Liver (tissue), 9 donors: ENCODE measurements around the gene AKTIP. TPM values are rescaled to one million over a fixed set of nuclear protein-coding genes. Genes with fewer than 3 reads are reported as not detected.

Experiments
- DNase-seq: peaks from one replicate; pipeline ENCODE4 v3.0.0-alpha.2; 2017; ENCODE audit warnings: low spot score
- H3K27ac ChIP-seq, 2 donors: one replicate each; pipeline ENCODE4 v1.7.0; 2013; ENCODE audit warnings: inconsistent platforms in 2 of 2, low read length in 2 of 2, control low read depth in 1 of 2, low read depth in 1 of 2, mild to moderate bottlenecking in 1 of 2
- H3K27me3 ChIP-seq, 4 donors: one replicate each; pipeline versions ENCODE4 v1.6.1 to v1.7.0; 2013; ENCODE audit warnings: low read length in 3 of 4, inconsistent platforms in 1 of 4, mild to moderate bottlenecking in 1 of 4, moderate library complexity in 1 of 4; ENCODE audit not compliant: control insufficient read depth in 4 of 4, insufficient read depth in 4 of 4
- H3K36me3 ChIP-seq, 4 donors: one replicate each; pipeline versions ENCODE4 v1.6.1 to v1.7.0; 2013; ENCODE audit warnings: low read length in 3 of 4, mild to moderate bottlenecking in 3 of 4, low read depth in 1 of 4, moderate library complexity in 1 of 4; ENCODE audit not compliant: control insufficient read depth in 4 of 4, insufficient read depth in 3 of 4
- H3K4me1 ChIP-seq, 4 donors: one replicate each; pipeline versions ENCODE4 v1.6.1 to v1.7.0; 2013; ENCODE audit warnings: low read length in 3 of 4, mild to moderate bottlenecking in 3 of 4, moderate library complexity in 1 of 4; ENCODE audit not compliant: control insufficient read depth in 4 of 4, insufficient read depth in 4 of 4
- H3K4me3 ChIP-seq, 3 donors: one replicate each; pipeline versions ENCODE4 v1.6.1 to v1.7.0; 2013; ENCODE audit warnings: low read length in 3 of 3, control low read depth in 1 of 3, low read depth in 1 of 3, mild to moderate bottlenecking in 1 of 3
- H3K9ac ChIP-seq, 2 donors: one replicate each; pipeline ENCODE4 v1.7.0; 2013; ENCODE audit warnings: low read length in 2 of 2, mild to moderate bottlenecking in 2 of 2, moderate library complexity in 2 of 2, control low read depth in 1 of 2, low read depth in 1 of 2
- H3K9me3 ChIP-seq, 4 donors: one replicate each; pipeline versions ENCODE4 v1.6.1 to v1.7.0; 2013; ENCODE audit warnings: low read length in 3 of 4; ENCODE audit not compliant: control insufficient read depth in 4 of 4
- EGR1 ChIP-seq, 2 donors: IDR thresholded peaks; 2 replicates each; pipeline ENCODE4 v1.6.1; 2016 to 2018; ENCODE audit warnings: antibody characterized with exemption in 2 of 2, low read depth in 2 of 2
- FOXA1 ChIP-seq: IDR thresholded peaks from 2 replicates; pipeline ENCODE4 v1.6.1; 2016; ENCODE audit warnings: antibody characterized with exemption
- FOXA2 ChIP-seq: IDR thresholded peaks from 2 replicates; pipeline ENCODE4 v1.6.1; 2016; ENCODE audit warnings: antibody characterized with exemption
- GABPA ChIP-seq, 2 donors: IDR thresholded peaks in 1 of 2; conservative IDR thresholded peaks in 1 of 2; 2 replicates each; pipeline ENCODE4 v1.6.1; 2016; ENCODE audit warnings: antibody characterized with exemption in 2 of 2, mild to moderate bottlenecking in 1 of 2, moderate library complexity in 1 of 2
- HNF4A ChIP-seq, 2 donors: conservative IDR thresholded peaks; 2 replicates each; pipeline ENCODE4 v1.6.1; 2016; ENCODE audit warnings: antibody characterized with exemption in 2 of 2, mild to moderate bottlenecking in 2 of 2
- HNF4G ChIP-seq: IDR thresholded peaks from 2 replicates; pipeline ENCODE4 v1.6.1; 2016; ENCODE audit warnings: antibody characterized with exemption
- JUND ChIP-seq, 2 donors: IDR thresholded peaks; 2 replicates each; pipeline ENCODE4 v1.6.1; 2016; ENCODE audit warnings: antibody characterized with exemption in 2 of 2
- NR2F2 ChIP-seq: IDR thresholded peaks from 2 replicates; pipeline ENCODE4 v1.6.1; 2016; ENCODE audit warnings: antibody characterized with exemption
- RAD21 ChIP-seq, 2 donors: IDR thresholded peaks; 2 replicates each; pipeline ENCODE4 v1.6.1; 2016; ENCODE audit warnings: antibody characterized with exemption in 2 of 2, mild to moderate bottlenecking in 2 of 2
- SP1 ChIP-seq: IDR thresholded peaks from 2 replicates; pipeline ENCODE4 v1.6.1; 2018; ENCODE audit warnings: antibody characterized with exemption, mild to moderate bottlenecking
- TAF1 ChIP-seq: conservative IDR thresholded peaks from 2 replicates; pipeline ENCODE4 v1.6.1; 2016; ENCODE audit warnings: antibody characterized with exemption, mild to moderate bottlenecking
- YY1 ChIP-seq: IDR thresholded peaks from 2 replicates; pipeline ENCODE4 v1.6.1; 2016; ENCODE audit warnings: antibody characterized with exemption, mild to moderate bottlenecking
- WGBS: extraction: QIAGEN DNeasy Blood & Tissue Kit; methylation state at CpG from one replicate; pipeline ENCODE4 v1.1.7; 2013; 5-methylcytosine and 5-hydroxymethylcytosine counted together
- polyA plus RNA-seq, 2 donors: library from polyadenylated mRNA; stranded (reverse) in 1 of 2; unstranded in 1 of 2; fragments of 200-250 nt in 1 of 2; fragments of >200 nt in 1 of 2; fragmentation: Nextera tagmentation in 1 of 2; extraction: Ambion mirVana in 1 of 2; gene quantifications; one replicate each; pipeline versions ENCODE4 v1.2.1 to v1.2.3, GENCODE V29; 2013 to 2015
- total RNA-seq, 2 donors: library from RNA; depleted of rRNA; stranded (reverse); fragments of >200 nt; gene quantifications; one replicate each; pipeline ENCODE4 v1.2.3, GENCODE V29; 2014
- TF ChIP-seq, protein P1 (sequence below): IDR thresholded peaks from 2 replicates; pipeline ENCODE4 v1.6.1; 2016; ENCODE audit warnings: antibody characterized with exemption
- TF ChIP-seq, protein P2 (sequence below): IDR thresholded peaks from 2 replicates; pipeline ENCODE4 v1.6.1; 2016; ENCODE audit warnings: antibody characterized with exemption
- TF ChIP-seq, protein P3 (sequence below): IDR thresholded peaks from 2 replicates; pipeline ENCODE4 v1.6.1; 2016; ENCODE audit warnings: antibody characterized with exemption, mild to moderate bottlenecking
- TF ChIP-seq, protein P4 (sequence below): IDR thresholded peaks from 2 replicates; pipeline ENCODE4 v1.6.1; 2016; ENCODE audit warnings: antibody characterized with exemption
- TF ChIP-seq, protein P5 (sequence below): fragments of 150-350 bp; IDR thresholded peaks from 2 replicates; pipeline ENCODE4 v1.5.1; 2017; ENCODE audit warnings: improper control_type of control experiment, low read depth, low read length; ENCODE audit not compliant: missing input control
- donor health status: healthy.
- donor health status: healthy.
- donor health status: healthy.
- donor health status: healthy.
- donor health status: healthy.

Gene AKTIP
- total and polyA plus RNA-seq, 4 donors: 7.5 to 47.1 (median 20.4) TPM

DNA sequence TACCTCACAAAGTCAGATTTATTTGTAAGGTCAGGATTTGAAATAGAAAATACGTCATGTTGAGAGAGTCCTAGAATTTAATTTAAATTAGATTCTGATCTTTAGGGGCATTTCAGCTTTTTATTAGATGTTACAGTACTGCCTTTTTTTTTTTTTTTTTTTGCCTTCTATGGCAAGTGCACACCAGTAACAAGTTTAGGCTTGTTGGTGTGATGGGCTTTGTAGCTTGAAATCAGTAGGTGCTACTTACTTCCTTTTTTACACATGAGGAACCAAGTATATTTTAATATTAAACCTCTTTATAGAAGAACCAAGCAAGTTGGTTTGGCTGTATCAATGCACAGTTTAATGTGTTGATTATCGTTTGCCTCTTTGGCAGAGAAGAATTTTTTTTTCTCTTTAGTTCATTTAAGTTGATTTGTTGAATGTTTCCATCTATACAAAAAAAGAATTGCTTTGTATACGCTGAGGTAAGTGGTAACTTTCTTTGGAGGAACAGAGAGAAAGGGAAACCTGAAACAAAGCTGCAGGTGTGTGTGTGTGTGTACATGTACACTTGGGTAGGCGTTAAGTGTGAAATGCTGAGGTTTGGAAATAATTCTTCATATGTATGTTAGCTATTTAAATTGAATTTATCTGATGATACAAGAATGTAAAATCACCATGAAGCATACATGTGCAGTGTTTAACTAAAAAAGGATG is 53.0 kb downstream of the AKTIP start (continued):
- TF ChIP-seq, protein P1, sequence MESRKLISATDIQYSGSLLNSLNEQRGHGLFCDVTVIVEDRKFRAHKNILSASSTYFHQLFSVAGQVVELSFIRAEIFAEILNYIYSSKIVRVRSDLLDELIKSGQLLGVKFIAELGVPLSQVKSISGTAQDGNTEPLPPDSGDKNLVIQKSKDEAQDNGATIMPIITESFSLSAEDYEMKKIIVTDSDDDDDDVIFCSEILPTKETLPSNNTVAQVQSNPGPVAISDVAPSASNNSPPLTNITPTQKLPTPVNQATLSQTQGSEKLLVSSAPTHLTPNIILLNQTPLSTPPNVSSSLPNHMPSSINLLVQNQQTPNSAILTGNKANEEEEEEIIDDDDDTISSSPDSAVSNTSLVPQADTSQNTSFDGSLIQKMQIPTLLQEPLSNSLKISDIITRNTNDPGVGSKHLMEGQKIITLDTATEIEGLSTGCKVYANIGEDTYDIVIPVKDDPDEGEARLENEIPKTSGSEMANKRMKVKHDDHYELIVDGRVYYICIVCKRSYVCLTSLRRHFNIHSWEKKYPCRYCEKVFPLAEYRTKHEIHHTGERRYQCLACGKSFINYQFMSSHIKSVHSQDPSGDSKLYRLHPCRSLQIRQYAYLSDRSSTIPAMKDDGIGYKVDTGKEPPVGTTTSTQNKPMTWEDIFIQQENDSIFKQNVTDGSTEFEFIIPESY: no peak
- TF ChIP-seq GABPA (IDR thresholded peaks at IDR 0.05 in 1 of 2, conservative IDR thresholded peaks at IDR 0.05 in 1 of 2): no peak

DNA sequence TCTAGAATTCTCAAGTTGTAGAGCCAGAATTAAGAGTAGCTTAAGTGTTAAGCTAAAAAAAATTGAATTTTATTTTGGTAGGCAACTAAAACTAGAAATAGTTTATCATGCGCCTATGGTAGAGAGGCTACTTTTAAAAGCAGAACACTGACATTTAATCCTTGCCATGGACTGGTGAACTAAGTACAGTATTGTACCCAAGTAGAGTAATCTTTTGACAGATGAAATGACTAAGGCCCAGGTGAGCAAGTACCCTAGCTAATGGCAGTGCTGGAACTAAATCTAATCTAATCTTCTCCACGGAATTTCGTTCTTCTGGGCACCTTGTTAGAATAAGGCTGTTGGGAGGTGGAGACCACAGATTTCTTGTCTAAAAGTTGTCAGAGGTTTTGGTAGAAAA is 56.9 kb downstream of the AKTIP start:
- Histone ChIP-seq H3K4me1 (no peaks in the 10 kb centered on the region), H3K4me3 (no peak overlapping the region), H3K9me3 (no peaks in the 10 kb centered on the region), H3K36me3 (peaks cover 8 to 35% (median 23%) of the 10 kb centered on the region in 4 donors), H3K9ac (no peak overlapping the region), H3K27me3 (no peaks in the 10 kb centered on the region), H3K27ac (no peak overlapping the region)
- WGBS: 96% methylated on average over 3 of the region's 3 CpGs
- TF ChIP-seq, protein P2, sequence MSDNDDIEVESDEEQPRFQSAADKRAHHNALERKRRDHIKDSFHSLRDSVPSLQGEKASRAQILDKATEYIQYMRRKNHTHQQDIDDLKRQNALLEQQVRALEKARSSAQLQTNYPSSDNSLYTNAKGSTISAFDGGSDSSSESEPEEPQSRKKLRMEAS: no peak
- no peak for TF ChIP-seq GABPA (IDR thresholded peaks at IDR 0.05 in 1 of 2, conservative IDR thresholded peaks at IDR 0.05 in 1 of 2)
- no peak for TF ChIP-seq JUND (IDR thresholded peaks at IDR 0.05)
- no peak for TF ChIP-seq NR2F2
- no peak for TF ChIP-seq HNF4G
- TF ChIP-seq, protein P3, sequence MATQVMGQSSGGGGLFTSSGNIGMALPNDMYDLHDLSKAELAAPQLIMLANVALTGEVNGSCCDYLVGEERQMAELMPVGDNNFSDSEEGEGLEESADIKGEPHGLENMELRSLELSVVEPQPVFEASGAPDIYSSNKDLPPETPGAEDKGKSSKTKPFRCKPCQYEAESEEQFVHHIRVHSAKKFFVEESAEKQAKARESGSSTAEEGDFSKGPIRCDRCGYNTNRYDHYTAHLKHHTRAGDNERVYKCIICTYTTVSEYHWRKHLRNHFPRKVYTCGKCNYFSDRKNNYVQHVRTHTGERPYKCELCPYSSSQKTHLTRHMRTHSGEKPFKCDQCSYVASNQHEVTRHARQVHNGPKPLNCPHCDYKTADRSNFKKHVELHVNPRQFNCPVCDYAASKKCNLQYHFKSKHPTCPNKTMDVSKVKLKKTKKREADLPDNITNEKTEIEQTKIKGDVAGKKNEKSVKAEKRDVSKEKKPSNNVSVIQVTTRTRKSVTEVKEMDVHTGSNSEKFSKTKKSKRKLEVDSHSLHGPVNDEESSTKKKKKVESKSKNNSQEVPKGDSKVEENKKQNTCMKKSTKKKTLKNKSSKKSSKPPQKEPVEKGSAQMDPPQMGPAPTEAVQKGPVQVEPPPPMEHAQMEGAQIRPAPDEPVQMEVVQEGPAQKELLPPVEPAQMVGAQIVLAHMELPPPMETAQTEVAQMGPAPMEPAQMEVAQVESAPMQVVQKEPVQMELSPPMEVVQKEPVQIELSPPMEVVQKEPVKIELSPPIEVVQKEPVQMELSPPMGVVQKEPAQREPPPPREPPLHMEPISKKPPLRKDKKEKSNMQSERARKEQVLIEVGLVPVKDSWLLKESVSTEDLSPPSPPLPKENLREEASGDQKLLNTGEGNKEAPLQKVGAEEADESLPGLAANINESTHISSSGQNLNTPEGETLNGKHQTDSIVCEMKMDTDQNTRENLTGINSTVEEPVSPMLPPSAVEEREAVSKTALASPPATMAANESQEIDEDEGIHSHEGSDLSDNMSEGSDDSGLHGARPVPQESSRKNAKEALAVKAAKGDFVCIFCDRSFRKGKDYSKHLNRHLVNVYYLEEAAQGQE: no peak
- no peak for TF ChIP-seq EGR1 (IDR thresholded peaks at IDR 0.05; ENCODE audit: low read depth in 2 of 2)
- TF ChIP-seq FOXA2: no peak
- TF ChIP-seq RAD21 (IDR thresholded peaks at IDR 0.05): no peak
- no peak for TF ChIP-seq HNF4A (conservative IDR thresholded peaks at IDR 0.05)
- TF ChIP-seq, protein P4, sequence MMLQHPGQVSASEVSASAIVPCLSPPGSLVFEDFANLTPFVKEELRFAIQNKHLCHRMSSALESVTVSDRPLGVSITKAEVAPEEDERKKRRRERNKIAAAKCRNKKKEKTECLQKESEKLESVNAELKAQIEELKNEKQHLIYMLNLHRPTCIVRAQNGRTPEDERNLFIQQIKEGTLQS: no peak
- TF ChIP-seq TAF1: no peak
- TF ChIP-seq YY1: no peak
- TF ChIP-seq, protein P5, sequence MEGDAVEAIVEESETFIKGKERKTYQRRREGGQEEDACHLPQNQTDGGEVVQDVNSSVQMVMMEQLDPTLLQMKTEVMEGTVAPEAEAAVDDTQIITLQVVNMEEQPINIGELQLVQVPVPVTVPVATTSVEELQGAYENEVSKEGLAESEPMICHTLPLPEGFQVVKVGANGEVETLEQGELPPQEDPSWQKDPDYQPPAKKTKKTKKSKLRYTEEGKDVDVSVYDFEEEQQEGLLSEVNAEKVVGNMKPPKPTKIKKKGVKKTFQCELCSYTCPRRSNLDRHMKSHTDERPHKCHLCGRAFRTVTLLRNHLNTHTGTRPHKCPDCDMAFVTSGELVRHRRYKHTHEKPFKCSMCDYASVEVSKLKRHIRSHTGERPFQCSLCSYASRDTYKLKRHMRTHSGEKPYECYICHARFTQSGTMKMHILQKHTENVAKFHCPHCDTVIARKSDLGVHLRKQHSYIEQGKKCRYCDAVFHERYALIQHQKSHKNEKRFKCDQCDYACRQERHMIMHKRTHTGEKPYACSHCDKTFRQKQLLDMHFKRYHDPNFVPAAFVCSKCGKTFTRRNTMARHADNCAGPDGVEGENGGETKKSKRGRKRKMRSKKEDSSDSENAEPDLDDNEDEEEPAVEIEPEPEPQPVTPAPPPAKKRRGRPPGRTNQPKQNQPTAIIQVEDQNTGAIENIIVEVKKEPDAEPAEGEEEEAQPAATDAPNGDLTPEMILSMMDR: no peak
- no peak for TF ChIP-seq FOXA1
- TF ChIP-seq, protein P1: no peak
- TF ChIP-seq SP1: no peak
- no peak for DNase-seq
